Calu3 (cell line): Measurements from ENCODE around the gene DSE. TPM values are rescaled to one million over a fixed set of nuclear protein-coding genes. Genes with fewer than 3 reads are reported as not detected.

Experiments used
- BruUV-seq: library from RNA; stranded (reverse); fragments of 400-500 nt; replicated peaks from 2 replicates; lab custom pipeline; 2021; lab: Mats Ljungman, UMichigan
- CTCF ChIA-PET: fragments of 300-600 bp; sonication (Branson Sonifier 250); formaldehyde crosslinking; loops from one replicate; lab custom pipeline; 2022; ENCODE audit warnings: antibody characterized with exemption; lab: Charles Lee
- DNase-seq: peaks from one replicate; pipeline ENCODE4 v3.0.0; 2022
- H3K27ac Mint-ChIP-seq: one replicate; pipeline ENCODE4 v1.8.0; 2022; ENCODE audit warnings: mixed read lengths; ENCODE audit not compliant: unreplicated experiment
- H3K27me3 Mint-ChIP-seq: one replicate; pipeline ENCODE4 v1.8.0; 2022; ENCODE audit warnings: mixed read lengths; ENCODE audit not compliant: unreplicated experiment
- H3K36me3 Mint-ChIP-seq: one replicate; pipeline ENCODE4 v1.8.0; 2022; ENCODE audit warnings: mild to moderate bottlenecking, moderate library complexity, mixed read lengths; ENCODE audit not compliant: insufficient read depth, unreplicated experiment
- H3K4me1 Mint-ChIP-seq: one replicate; pipeline ENCODE4 v1.8.0; 2022; ENCODE audit warnings: mild to moderate bottlenecking, low read depth, mixed read lengths; ENCODE audit not compliant: unreplicated experiment
- H3K4me3 Mint-ChIP-seq: one replicate; pipeline ENCODE4 v1.8.0; 2022; ENCODE audit warnings: mild to moderate bottlenecking, low read depth, moderate library complexity, mixed read lengths; ENCODE audit not compliant: unreplicated experiment
- H3K9me3 Mint-ChIP-seq: one replicate; pipeline ENCODE4 v1.8.0; 2022; ENCODE audit warnings: low read depth, mixed read lengths; ENCODE audit not compliant: unreplicated experiment
- CTCF ChIP-seq: fragments of 200-600 bp; IDR thresholded peaks from one replicate; pipeline ENCODE4 v1.8.0; 2022; ENCODE audit warnings: antibody characterized with exemption; ENCODE audit not compliant: unreplicated experiment
- intact Hi-C: fragments of 100-400 bp; cut with micrococcal nuclease; formaldehyde crosslinking; loops from one replicate; pipeline ENCODE4 v1.10.0; 2022; ENCODE audit not compliant: unreplicated experiment
- total RNA-seq: library from RNA; stranded (reverse); gene quantifications from 2 replicates; pipeline ENCODE4 v1.2.3, GENCODE V29; 2022

Gene DSE
- total RNA-seq, 1 experiment from 2014 or later = 43.8 TPM

- DNase-seq = peak; percentile 59
These were observed 80.3 kb downstream of the DSE start for GRCh38 chr6:116450769-116451740.

GRCh38 chr6:116451916-116452315 lies 81.2 kb downstream of the DSE start:
- peak overlapping the region; percentile 26 for H3K4me3 Mint-ChIP-seq
- CTCF ChIA-PET = interaction anchor here (0.9 to 1.7 kb wide), 2 partner anchors 11 to 164 kb away, joined by 4 to 5 read pairs; no protein-coding TSS in a partner anchor

More at GRCh38 chr6:116450769-116451740, 80.3 kb downstream of the DSE start:
- H3K4me3 Mint-ChIP-seq = peak overlapping the region; percentile 26
- intact Hi-C loops = no loop called here
- peak overlapping the region; percentile 73 for H3K27ac Mint-ChIP-seq
- CTCF ChIA-PET = interaction anchor here (0.7 to 1.7 kb wide), 6 partner anchors 12 to 164 kb away, joined by 3 to 6 read pairs (median 4); partner anchors contain the start of gene CALHM5
- peaks cover 62% of the 10 kb centered on the region for H3K4me1 Mint-ChIP-seq
- H3K36me3 Mint-ChIP-seq = peaks cover 8% of the 10 kb centered on the region
- no peaks in the 10 kb centered on the region for H3K27me3 Mint-ChIP-seq
- no peak for TF ChIP-seq CTCF
- BruUV-seq = no TSS peak
- H3K9me3 Mint-ChIP-seq = no peaks in the 10 kb centered on the region

GRCh38 chr6:116452531-116452930 lies 81.8 kb downstream of the DSE start:
- Mint-ChIP-seq H3K36me3 (peaks cover 8% of the 10 kb centered on the region), H3K4me1 (peaks cover 52% of the 10 kb centered on the region), H3K4me3 (no peak overlapping the region), H3K27me3 (no peaks in the 10 kb centered on the region), H3K9me3 (no peaks in the 10 kb centered on the region), H3K27ac (no peak overlapping the region)
- DNase-seq = no peak
- TF ChIP-seq CTCF = no peak
- BruUV-seq = no TSS peak
- intact Hi-C loops = no loop called here
- CTCF ChIA-PET = interaction anchor here (0.7 kb wide), 1 partner anchor 13 kb away, joined by 6 read pairs; no protein-coding TSS in a partner anchor

More at GRCh38 chr6:116451916-116452315, 81.2 kb downstream of the DSE start:
- no peak for DNase-seq
- Mint-ChIP-seq H3K27me3 (no peaks in the 10 kb centered on the region), H3K9me3 (no peaks in the 10 kb centered on the region), H3K27ac (peak overlapping the region; percentile 73), H3K4me1 (peaks cover 58% of the 10 kb centered on the region), H3K36me3 (peaks cover 8% of the 10 kb centered on the region)
- BruUV-seq = no TSS peak
- intact Hi-C loops = no loop called here
- no peak for TF ChIP-seq CTCF

GRCh38 chr6:116456106-116456505 lies 85.4 kb downstream of the DSE start:
- no peak for TF ChIP-seq CTCF
- no TSS peak for BruUV-seq
- no peak overlapping the region for H3K27ac Mint-ChIP-seq
- intact Hi-C loops = no loop called here
- CTCF ChIA-PET = no interaction called here
- H3K4me3 Mint-ChIP-seq = no peak overlapping the region
- H3K9me3 Mint-ChIP-seq = no peaks in the 10 kb centered on the region
- DNase-seq = no peak
- peaks cover 23% of the 10 kb centered on the region for H3K4me1 Mint-ChIP-seq
- peaks cover 6% of the 10 kb centered on the region for H3K36me3 Mint-ChIP-seq
- peaks cover 26% of the 10 kb centered on the region for H3K27me3 Mint-ChIP-seq
